Gastroesophageal sphincter (tissue), 4 donors: Measurements from ENCODE around the gene NUAK1. TPM values are rescaled to one million over a fixed set of nuclear protein-coding genes. Genes with fewer than 3 reads are reported as not detected.

Source experiments
- ATAC-seq: fragments of 150-250 bp; one replicate; pipeline ENCODE4 v1.9.1; 2016; ENCODE audit warnings: mild to moderate bottlenecking, moderate library complexity
- H3K27ac ChIP-seq, 4 donors: fragments of 200-600 bp; sonication (generic) in 3 of 4; 1 replicate in 3 of 4; 2 replicates in 1 of 4; pipeline ENCODE4 v1.5.1; 2016 to 2019
- H3K27me3 ChIP-seq: fragments of 200-600 bp; sonication (generic); one replicate; pipeline ENCODE4 v1.5.1; 2019
- H3K36me3 ChIP-seq, 2 donors: fragments of 200-600 bp; sonication (generic); one replicate each; pipeline ENCODE4 v1.5.1; 2019; ENCODE audit warnings: control low read depth in 1 of 2
- H3K4me1 ChIP-seq, 3 donors: fragments of 200-600 bp; sonication (generic); 1 replicate in 2 of 3; 2 replicates in 1 of 3; pipeline ENCODE4 v1.5.1; 2016 to 2019; ENCODE audit warnings: control low read depth in 2 of 3
- H3K4me3 ChIP-seq, 2 donors: fragments of 200-600 bp; sonication (generic); one replicate each; pipeline ENCODE4 v1.5.1; 2019; ENCODE audit warnings: mild to moderate bottlenecking in 1 of 2, moderate library complexity in 1 of 2
- H3K9me3 ChIP-seq, 3 donors: fragments of 200-600 bp; sonication (generic); one replicate each; pipeline ENCODE4 v1.5.1; 2017 to 2019; ENCODE audit warnings: control low read depth in 2 of 3
- EP300 ChIP-seq: sonication (generic); formaldehyde crosslinking; IDR thresholded peaks from one replicate; pipeline ENCODE4 v1.6.1; 2017; ENCODE audit warnings: antibody characterized with exemption, mild to moderate bottlenecking
- POLR2A ChIP-seq, 2 donors: fragments of 450-650 bp; IDR thresholded peaks; one replicate each; pipeline ENCODE4 v1.6.1; 2017; ENCODE audit warnings: antibody characterized with exemption in 2 of 2, mild to moderate bottlenecking in 2 of 2, moderate library complexity in 1 of 2
- POLR2AphosphoS5 ChIP-seq: sonication (generic); formaldehyde crosslinking; IDR thresholded peaks from one replicate; pipeline ENCODE4 v1.6.1; 2017; ENCODE audit warnings: antibody characterized with exemption
- WGBS, 2 donors: methylation state at CpG; one replicate each; pipeline ENCODE4 v1.1.5; 2018; ENCODE audit warnings: low coverage in 1 of 2; 5-methylcytosine and 5-hydroxymethylcytosine counted together
- total RNA-seq, 4 donors: library from RNA; depleted of rRNA; stranded (reverse); fragments of >200 nt; gene quantifications; one replicate each; pipeline ENCODE4 v1.1.0, GENCODE V29; 2016
- TF ChIP-seq, protein P1 (sequence below), 4 experiments: fragments of 200-600 bp in 2 of 4; fragments of 450-650 bp in 2 of 4; sonication (generic) in 1 of 4; IDR thresholded peaks; one replicate each; pipeline ENCODE4 v1.5.1; 2017 to 2019; ENCODE audit warnings: antibody characterized with exemption in 4 of 4, mild to moderate bottlenecking in 2 of 4, moderate library complexity in 2 of 4

NUAK1 gene
- total RNA-seq, 4 donors from 2014 or later, result 7.4 to 27.7 (median 10.7) TPM

- no peak overlapping the region for H3K27ac ChIP-seq
Observed at GRCh38 chr12:106094304-106094703, 44.5 kb downstream of the NUAK1 start.

DNA sequence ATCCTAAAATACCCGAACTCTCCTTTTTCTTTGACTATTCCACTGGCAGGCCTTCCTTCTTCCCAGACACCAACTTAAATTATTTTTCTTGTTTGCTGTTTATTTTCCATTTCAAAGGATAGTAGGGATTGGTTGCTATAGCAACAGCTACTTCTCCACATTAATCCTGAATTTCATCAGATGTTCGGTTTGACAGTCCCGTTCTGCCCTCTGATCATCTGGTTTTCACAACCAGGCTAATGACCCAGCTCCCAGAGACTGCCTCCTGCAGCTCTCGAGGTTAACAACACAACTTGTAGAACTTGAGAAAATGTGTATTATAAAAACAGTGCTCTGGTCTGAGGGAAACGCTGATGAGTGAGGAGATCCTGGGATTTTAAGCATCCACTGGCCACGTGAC is 45.5 kb downstream of the NUAK1 start:
- peak overlapping the region in 1 of 4 donors; percentile 14 for H3K27ac ChIP-seq
- 71 to 85% methylated on average over 5 to 6 of the region's 6 CpGs for WGBS, 2 donors

More at GRCh38 chr12:106094304-106094703, 44.5 kb downstream of the NUAK1 start:
- Histone ChIP-seq H3K9me3 (no peaks in the 10 kb centered on the region), H3K36me3 (no peaks in the 10 kb centered on the region), H3K27me3 (no peaks in the 10 kb centered on the region), H3K4me1 (peaks cover 4 to 75% (median 30%) of the 10 kb centered on the region in 3 donors), H3K4me3 (no peak overlapping the region)
- ATAC-seq, result no peak
- WGBS, 2 donors, result 79% methylated on average over 5 of the region's 5 CpGs
- TF ChIP-seq POLR2AphosphoS5 (no peak), EP300 (no peak), POLR2A (IDR thresholded peaks at IDR 0.05) (no peak)
- TF ChIP-seq, protein P1, sequence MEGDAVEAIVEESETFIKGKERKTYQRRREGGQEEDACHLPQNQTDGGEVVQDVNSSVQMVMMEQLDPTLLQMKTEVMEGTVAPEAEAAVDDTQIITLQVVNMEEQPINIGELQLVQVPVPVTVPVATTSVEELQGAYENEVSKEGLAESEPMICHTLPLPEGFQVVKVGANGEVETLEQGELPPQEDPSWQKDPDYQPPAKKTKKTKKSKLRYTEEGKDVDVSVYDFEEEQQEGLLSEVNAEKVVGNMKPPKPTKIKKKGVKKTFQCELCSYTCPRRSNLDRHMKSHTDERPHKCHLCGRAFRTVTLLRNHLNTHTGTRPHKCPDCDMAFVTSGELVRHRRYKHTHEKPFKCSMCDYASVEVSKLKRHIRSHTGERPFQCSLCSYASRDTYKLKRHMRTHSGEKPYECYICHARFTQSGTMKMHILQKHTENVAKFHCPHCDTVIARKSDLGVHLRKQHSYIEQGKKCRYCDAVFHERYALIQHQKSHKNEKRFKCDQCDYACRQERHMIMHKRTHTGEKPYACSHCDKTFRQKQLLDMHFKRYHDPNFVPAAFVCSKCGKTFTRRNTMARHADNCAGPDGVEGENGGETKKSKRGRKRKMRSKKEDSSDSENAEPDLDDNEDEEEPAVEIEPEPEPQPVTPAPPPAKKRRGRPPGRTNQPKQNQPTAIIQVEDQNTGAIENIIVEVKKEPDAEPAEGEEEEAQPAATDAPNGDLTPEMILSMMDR (IDR thresholded peaks at IDR 0.05), result no peak

GRCh38 chr12:106091446-106091820 is 47.3 kb downstream of the NUAK1 start:
- Histone ChIP-seq H3K4me3 (no peak overlapping the region), H3K36me3 (peaks cover 0 to 4% of the 10 kb centered on the region in 2 donors), H3K4me1 (peaks cover 4 to 70% (median 28%) of the 10 kb centered on the region in 3 donors), H3K27ac (peak overlapping the region; percentile 41 to 81 (median 78)), H3K9me3 (no peaks in the 10 kb centered on the region), H3K27me3 (no peaks in the 10 kb centered on the region)
- 69 to 73% methylated on average over 4 to 6 of the region's 6 CpGs for WGBS, 2 donors
- TF ChIP-seq POLR2A (IDR thresholded peaks at IDR 0.05), result no peak
- TF ChIP-seq, protein P1 (IDR thresholded peaks at IDR 0.05), result no peak
- no peak for TF ChIP-seq EP300
- TF ChIP-seq POLR2AphosphoS5, result no peak
- ATAC-seq, result no peak

More for the DNA sequence above, 45.5 kb downstream of the NUAK1 start:
- TF ChIP-seq, protein P1 (IDR thresholded peaks at IDR 0.05), result no peak
- no peak for TF ChIP-seq EP300
- TF ChIP-seq POLR2A (IDR thresholded peaks at IDR 0.05), result no peak
- no peak for TF ChIP-seq POLR2AphosphoS5
- H3K36me3 ChIP-seq, result no peaks in the 10 kb centered on the region
- H3K9me3 ChIP-seq, result no peaks in the 10 kb centered on the region
- no peaks in the 10 kb centered on the region for H3K27me3 ChIP-seq
- no peak overlapping the region for H3K4me3 ChIP-seq
- peaks cover 4 to 86% (median 38%) of the 10 kb centered on the region in 3 donors for H3K4me1 ChIP-seq
- ATAC-seq, result no peak

DNA sequence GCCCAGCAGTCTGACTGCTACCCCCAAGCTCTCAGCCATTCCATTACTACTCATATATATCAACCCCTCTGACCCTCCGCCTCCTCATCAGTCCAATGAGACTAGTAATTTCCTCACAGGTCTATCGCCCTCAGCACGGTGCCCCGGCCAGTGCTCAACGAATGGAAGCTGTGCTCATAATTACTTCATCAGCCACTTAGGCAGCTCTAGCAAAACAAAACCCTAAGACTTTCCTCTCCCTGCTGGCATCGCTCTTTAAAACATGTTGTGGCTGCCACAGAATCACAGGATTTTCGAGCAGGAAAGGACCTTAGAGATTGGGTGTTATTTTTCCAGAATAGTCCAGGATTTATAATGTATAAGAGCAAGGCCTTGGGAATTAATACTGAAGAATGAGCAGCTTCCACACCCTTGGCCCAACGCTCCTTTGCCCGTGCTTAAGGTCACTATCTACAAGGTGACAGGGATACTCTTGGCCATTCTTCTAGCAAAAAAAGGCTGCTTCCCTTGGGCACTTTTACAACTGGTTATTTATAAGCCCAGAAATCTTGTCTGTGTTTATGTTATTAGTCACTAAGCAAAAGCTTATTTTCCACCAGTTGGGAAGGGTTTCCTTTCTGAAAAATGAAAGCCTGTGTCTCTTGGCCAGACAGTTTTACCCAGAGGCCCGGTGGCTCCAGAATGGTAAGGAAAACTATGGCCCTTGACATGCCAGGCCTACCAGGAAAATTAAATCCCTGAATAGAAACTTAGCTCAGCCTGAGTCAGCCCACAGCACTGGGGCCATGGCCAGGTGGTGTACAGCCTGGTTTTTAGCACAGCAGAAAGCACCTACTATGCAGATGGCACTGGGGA is 47.9 kb downstream of the NUAK1 start:
- H3K4me3 ChIP-seq, result no peak overlapping the region
- 7 to 34% methylated on average over 4 to 5 of the region's 10 CpGs for WGBS, 2 donors
- peak overlapping the region; percentile 43 to 81 (median 78) for H3K27ac ChIP-seq
- H3K4me1 ChIP-seq, result peaks cover 4 to 64% (median 28%) of the 10 kb centered on the region in 3 donors
- peak; percentile 75 for ATAC-seq
- H3K36me3 ChIP-seq, result peaks cover 0 to 5% of the 10 kb centered on the region in 2 donors
- H3K9me3 ChIP-seq, result no peaks in the 10 kb centered on the region
- H3K27me3 ChIP-seq, result no peaks in the 10 kb centered on the region
- TF ChIP-seq, protein P1 (IDR thresholded peaks at IDR 0.05), result no peak
- peak; percentile 79 for TF ChIP-seq POLR2AphosphoS5

DNA sequence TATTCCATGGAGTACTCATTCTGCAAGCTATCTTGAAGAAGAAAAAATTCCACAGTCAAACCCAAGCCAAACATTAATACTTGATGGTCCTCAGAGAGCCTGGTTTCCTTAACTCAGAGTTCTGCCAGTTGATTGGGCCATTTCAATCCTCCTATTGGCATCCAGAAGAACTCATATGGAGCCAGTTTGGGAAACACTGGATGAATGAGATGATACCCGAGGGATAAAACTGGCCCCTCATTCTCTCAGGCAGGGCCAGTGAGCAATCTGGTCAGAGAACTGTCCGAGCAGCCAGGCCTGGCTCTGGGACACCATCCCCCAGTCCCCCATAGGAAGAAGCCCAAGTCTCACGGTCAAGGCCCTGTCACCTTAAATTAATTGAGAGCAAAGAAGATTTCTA is 48.8 kb downstream of the NUAK1 start:
- peaks cover 0 to 5% of the 10 kb centered on the region in 2 donors for H3K36me3 ChIP-seq
- no peaks in the 10 kb centered on the region for H3K27me3 ChIP-seq
- WGBS, 2 donors, result no CpG with 5 or more reads among the region's 3 CpGs
- peaks cover 4 to 59% (median 27%) of the 10 kb centered on the region in 3 donors for H3K4me1 ChIP-seq
- H3K9me3 ChIP-seq, result no peaks in the 10 kb centered on the region
- H3K4me3 ChIP-seq, result no peak overlapping the region
- TF ChIP-seq, protein P1 (IDR thresholded peaks at IDR 0.05), result no peak
- peak; percentile 66 for ATAC-seq
- peak overlapping the region in 3 of 4 donors; percentile 78 to 81 (median 79) for H3K27ac ChIP-seq
